Glutamatergic neuron (in vitro differentiated cells): ENCODE data around the gene EXOC6B. TPM values are rescaled to one million over a fixed set of nuclear protein-coding genes. Genes with fewer than 3 reads are reported as not detected.
A peak's percentile ranks its signal among the peaks of the same experiment; 100 is the strongest.

Experiments
- DNase-seq: peaks from one replicate; pipeline ENCODE4 v3.0.0; 2022
- H3K27ac Mint-ChIP-seq: one replicate; pipeline ENCODE4 v1.8.0; 2020; ENCODE audit warnings: mild to moderate bottlenecking, mixed read lengths, inconsistent platforms; ENCODE audit not compliant: unreplicated experiment
- H3K27me3 Mint-ChIP-seq: one replicate; pipeline ENCODE4 v1.8.0; 2020; ENCODE audit warnings: mild to moderate bottlenecking, moderate library complexity, mixed read lengths, inconsistent platforms; ENCODE audit not compliant: unreplicated experiment
- H3K36me3 Mint-ChIP-seq: one replicate; pipeline ENCODE4 v1.8.0; 2020; ENCODE audit warnings: mild to moderate bottlenecking, mixed read lengths, inconsistent platforms; ENCODE audit not compliant: unreplicated experiment
- H3K4me1 Mint-ChIP-seq: one replicate; pipeline ENCODE4 v1.8.0; 2020; ENCODE audit warnings: mild to moderate bottlenecking, low read depth, mixed read lengths, inconsistent platforms; ENCODE audit not compliant: unreplicated experiment
- H3K4me3 Mint-ChIP-seq: one replicate; pipeline ENCODE4 v1.8.0; 2020; ENCODE audit warnings: mild to moderate bottlenecking, mixed read lengths, inconsistent platforms; ENCODE audit not compliant: unreplicated experiment
- H3K9me3 Mint-ChIP-seq: one replicate; pipeline ENCODE4 v1.8.0; 2020; ENCODE audit warnings: mild to moderate bottlenecking, moderate library complexity, mixed read lengths, inconsistent platforms; ENCODE audit not compliant: unreplicated experiment
- CTCF ChIP-seq: fragments of 200-600 bp; sonication (generic); IDR thresholded peaks from one replicate; pipeline ENCODE4 v1.5.0; 2021; ENCODE audit not compliant: partially characterized antibody, unreplicated experiment
- total RNA-seq: library from RNA; stranded (reverse); fragmentation: NEBNext Ultra II Directional; extraction: Animal tissue kit (Norgen Biotek cat#: 25700); gene quantifications from one replicate; pipeline ENCODE4 v1.2.1, GENCODE V29; 2021; ENCODE audit not compliant: unreplicated experiment

Gene EXOC6B
- total RNA-seq, 1 donor from 2014 or later: 34.5 TPM

- H3K4me1 Mint-ChIP-seq: no peaks in the 10 kb centered on the region
- no peak overlapping the region for H3K27ac Mint-ChIP-seq
- no peak overlapping the region for H3K4me3 Mint-ChIP-seq
- H3K27me3 Mint-ChIP-seq: no peaks in the 10 kb centered on the region
- no peak for TF ChIP-seq CTCF
- no peaks in the 10 kb centered on the region for H3K36me3 Mint-ChIP-seq
- H3K9me3 Mint-ChIP-seq: no peaks in the 10 kb centered on the region
- DNase-seq: no peak
These were observed 371.6 kb downstream of the EXOC6B start for GRCh38 chr2:72454189-72454588.

- H3K4me3 Mint-ChIP-seq: no peak overlapping the region
- peaks cover 2% of the 10 kb centered on the region for H3K27me3 Mint-ChIP-seq
- H3K9me3 Mint-ChIP-seq: peaks cover 3% of the 10 kb centered on the region
- no peak overlapping the region for H3K27ac Mint-ChIP-seq
- H3K4me1 Mint-ChIP-seq: no peaks in the 10 kb centered on the region
- no peak for TF ChIP-seq CTCF
- DNase-seq: no peak
- peaks cover 13% of the 10 kb centered on the region for H3K36me3 Mint-ChIP-seq
These were observed 383.6 kb downstream of the EXOC6B start for GRCh38 chr2:72442270-72442669.

- DNase-seq: no peak
- no peak for TF ChIP-seq CTCF
- H3K4me1 Mint-ChIP-seq: no peaks in the 10 kb centered on the region
- H3K27me3 Mint-ChIP-seq: peaks cover 7% of the 10 kb centered on the region
- no peak overlapping the region for H3K27ac Mint-ChIP-seq
- no peak overlapping the region for H3K4me3 Mint-ChIP-seq
- H3K9me3 Mint-ChIP-seq: peaks cover 9% of the 10 kb centered on the region
- peaks cover 18% of the 10 kb centered on the region for H3K36me3 Mint-ChIP-seq
These were observed 385.9 kb downstream of the EXOC6B start for GRCh38 chr2:72439892-72440291.

GRCh38 chr2:72438364-72438763, 387.5 kb downstream of the EXOC6B start:
- peaks cover 6% of the 10 kb centered on the region for H3K9me3 Mint-ChIP-seq
- H3K27ac Mint-ChIP-seq: no peak overlapping the region
- peaks cover 21% of the 10 kb centered on the region for H3K36me3 Mint-ChIP-seq
- no peak for TF ChIP-seq CTCF
- H3K4me3 Mint-ChIP-seq: no peak overlapping the region
- no peak for DNase-seq
- H3K4me1 Mint-ChIP-seq: no peaks in the 10 kb centered on the region
- H3K27me3 Mint-ChIP-seq: peaks cover 7% of the 10 kb centered on the region

GRCh38 chr2:72431737-72432136, 394.1 kb downstream of the EXOC6B start:
- Mint-ChIP-seq H3K9me3 (peaks cover 10% of the 10 kb centered on the region), H3K27me3 (peaks cover 8% of the 10 kb centered on the region), H3K4me3 (no peak overlapping the region), H3K36me3 (peaks cover 16% of the 10 kb centered on the region), H3K27ac (peak overlapping the region; percentile 11), H3K4me1 (no peaks in the 10 kb centered on the region)
- TF ChIP-seq CTCF: no peak
- DNase-seq: no peak
